Lower leg skin (tissue), 3 donors: ENCODE measurements around the gene ZSCAN10.

Experiments used
- POLR2A ChIP-seq, 2 donors: fragments of 450-650 bp; IDR thresholded peaks; one replicate each; pipeline ENCODE4 v1.6.1; 2016 to 2017; ENCODE audit warnings: antibody characterized with exemption in 2 of 2, mild to moderate bottlenecking in 1 of 2, moderate library complexity in 1 of 2
- TF ChIP-seq, protein P1 (sequence below), 3 donors: fragments of 450-650 bp; IDR thresholded peaks; one replicate each; pipeline ENCODE4 v1.5.1; 2016; ENCODE audit warnings: antibody characterized with exemption in 3 of 3, mild to moderate bottlenecking in 3 of 3, moderate library complexity in 2 of 3

- TF ChIP-seq, protein P1, sequence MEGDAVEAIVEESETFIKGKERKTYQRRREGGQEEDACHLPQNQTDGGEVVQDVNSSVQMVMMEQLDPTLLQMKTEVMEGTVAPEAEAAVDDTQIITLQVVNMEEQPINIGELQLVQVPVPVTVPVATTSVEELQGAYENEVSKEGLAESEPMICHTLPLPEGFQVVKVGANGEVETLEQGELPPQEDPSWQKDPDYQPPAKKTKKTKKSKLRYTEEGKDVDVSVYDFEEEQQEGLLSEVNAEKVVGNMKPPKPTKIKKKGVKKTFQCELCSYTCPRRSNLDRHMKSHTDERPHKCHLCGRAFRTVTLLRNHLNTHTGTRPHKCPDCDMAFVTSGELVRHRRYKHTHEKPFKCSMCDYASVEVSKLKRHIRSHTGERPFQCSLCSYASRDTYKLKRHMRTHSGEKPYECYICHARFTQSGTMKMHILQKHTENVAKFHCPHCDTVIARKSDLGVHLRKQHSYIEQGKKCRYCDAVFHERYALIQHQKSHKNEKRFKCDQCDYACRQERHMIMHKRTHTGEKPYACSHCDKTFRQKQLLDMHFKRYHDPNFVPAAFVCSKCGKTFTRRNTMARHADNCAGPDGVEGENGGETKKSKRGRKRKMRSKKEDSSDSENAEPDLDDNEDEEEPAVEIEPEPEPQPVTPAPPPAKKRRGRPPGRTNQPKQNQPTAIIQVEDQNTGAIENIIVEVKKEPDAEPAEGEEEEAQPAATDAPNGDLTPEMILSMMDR (IDR thresholded peaks at IDR 0.05), result no peak
- TF ChIP-seq POLR2A (IDR thresholded peaks at IDR 0.05), result no peak
Observed at GRCh38 chr16:3071655-3072054, 27.4 kb downstream of the ZSCAN10 start.
